Stimulated activated CD8-positive, alpha-beta memory T cell treated with anti-CD3 and anti-CD28 coated beads, Interleukin-4, amount 100 ng/mL, for 4 hours (primary cell): ENCODE results near the gene GPC5.

Experiments
- DNase-seq, 2 donors: peaks; one replicate each; pipeline ENCODE4 v3.0.0-alpha.2; 2020; ENCODE audit warnings: low read depth in 2 of 2, low spot score in 1 of 2

Gene GPC5

DNA sequence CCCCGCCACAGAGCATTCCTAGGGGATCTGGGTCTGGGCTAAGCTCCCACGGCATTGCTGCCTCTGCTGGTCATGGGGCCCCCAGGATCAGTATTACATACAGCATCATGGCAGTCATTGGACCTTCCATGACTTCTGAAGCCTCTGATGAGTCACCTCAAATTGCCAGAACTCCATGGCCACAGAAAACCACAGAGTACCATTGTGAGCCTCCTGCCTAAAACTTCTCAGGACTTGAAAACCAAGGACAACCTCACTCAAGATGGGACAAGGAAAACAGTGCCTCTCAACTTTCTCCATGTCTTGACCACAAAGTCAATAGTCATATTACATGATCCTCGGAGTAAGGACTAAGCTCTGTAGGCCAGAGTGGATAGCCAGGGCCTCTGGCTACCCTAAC is 306.0 kb downstream of the GPC5 start:
- DNase-seq, result no peak

DNA sequence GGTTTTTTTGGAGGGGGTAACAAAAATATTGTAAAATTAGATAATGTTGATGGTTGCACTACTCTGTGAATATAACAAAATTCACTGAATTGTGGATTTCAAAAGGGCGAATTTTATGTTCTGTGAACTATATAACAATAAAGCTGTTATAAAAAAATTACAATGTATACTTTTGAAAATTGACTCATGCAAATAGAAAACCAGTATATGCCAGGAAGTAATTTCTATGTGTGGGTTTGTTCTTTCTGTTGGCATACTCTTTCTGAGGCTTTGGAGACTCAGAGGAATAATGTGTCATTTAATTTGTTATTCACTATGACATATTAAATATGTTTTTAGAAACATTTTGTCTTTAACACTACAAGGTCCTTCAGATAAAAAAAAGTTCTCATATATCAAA is 310.1 kb downstream of the GPC5 start:
- no peak for DNase-seq

DNA sequence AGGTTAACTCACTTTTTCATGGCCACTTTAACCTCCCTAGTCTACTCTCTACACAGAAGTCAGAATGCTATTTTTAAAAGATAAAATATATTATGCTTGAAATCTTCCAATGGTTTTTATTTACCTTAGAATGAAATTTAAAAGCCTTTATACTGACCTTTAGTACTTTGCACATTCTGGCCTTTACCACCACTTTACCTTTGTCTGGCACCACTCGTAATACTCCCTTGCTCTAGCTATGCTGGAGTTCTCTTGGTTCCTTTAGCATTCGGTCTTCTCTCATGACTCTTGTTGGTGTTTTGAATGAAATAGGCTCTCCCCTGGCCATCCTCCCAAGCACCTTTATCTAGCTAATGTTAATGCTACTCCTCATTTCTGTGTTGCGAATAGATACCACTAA is 310.8 kb downstream of the GPC5 start:
- DNase-seq, result no peak

DNA sequence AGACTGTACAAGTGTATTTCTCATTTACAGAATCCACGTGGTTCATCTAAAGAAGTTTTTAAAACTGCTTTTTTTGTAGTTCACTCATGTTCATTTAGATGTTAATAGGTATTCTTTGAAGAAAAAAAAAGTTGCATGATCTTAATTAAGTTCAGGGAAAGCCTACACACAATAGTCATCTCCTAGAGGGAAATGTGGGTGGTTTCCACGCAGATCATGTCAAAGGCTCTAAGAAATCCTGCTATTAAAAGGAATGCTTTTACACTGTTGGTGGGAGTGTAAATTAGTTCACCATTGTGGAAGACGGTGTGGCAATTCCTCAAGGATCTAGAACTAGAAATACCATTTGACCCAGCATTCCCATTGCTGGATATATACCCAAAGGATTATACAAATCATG is 312.3 kb downstream of the GPC5 start:
- DNase-seq, result no peak

DNA sequence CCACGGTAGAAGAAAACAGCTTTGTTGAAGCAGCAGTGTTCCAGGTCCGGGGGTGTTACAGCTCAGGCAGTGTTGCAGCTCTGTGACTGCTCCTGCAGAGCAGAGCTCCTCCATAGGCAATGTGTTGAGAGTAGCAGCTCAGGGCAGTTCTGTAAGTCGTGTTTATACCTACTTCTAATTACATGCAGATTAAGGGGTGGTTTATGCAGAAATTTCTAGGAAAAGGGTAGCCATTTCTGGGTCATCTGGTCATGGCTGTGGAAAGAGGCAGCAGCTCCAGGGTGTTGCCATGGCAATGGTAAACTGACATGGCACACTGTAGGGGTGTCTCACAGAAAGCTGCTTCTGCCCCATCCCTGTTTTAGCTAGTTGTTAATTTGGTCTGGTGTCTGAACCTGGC is 316.4 kb downstream of the GPC5 start:
- no peak for DNase-seq

DNA sequence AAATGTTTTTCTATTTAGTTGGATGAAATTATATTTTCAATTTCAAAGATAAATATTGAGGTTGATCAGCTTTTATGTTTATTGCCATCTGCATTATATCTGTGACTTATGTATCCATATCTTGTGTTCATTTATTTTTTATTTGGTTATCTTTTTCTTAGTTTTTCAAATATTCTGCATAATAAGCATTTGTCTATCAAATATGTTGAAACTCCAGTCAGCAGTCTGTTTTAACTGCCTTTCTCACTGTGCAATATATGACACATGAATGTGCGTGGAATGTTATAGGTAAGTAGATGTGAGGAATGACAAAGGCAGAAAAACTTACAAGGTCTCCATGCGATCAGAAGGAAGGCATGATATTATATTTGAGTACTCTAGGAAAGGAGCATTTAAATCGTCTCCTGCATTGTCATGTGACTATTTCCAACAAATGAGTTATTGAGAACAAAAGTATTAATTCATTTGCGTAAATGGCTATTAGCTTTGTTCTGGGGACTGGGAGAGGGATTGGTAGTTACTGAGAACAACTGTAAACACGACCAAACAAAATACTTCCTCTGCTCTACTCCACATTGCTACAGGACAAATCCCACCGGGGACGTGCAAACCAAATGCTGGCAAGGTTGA is 318.1 kb downstream of the GPC5 start:
- no peak for DNase-seq

DNA sequence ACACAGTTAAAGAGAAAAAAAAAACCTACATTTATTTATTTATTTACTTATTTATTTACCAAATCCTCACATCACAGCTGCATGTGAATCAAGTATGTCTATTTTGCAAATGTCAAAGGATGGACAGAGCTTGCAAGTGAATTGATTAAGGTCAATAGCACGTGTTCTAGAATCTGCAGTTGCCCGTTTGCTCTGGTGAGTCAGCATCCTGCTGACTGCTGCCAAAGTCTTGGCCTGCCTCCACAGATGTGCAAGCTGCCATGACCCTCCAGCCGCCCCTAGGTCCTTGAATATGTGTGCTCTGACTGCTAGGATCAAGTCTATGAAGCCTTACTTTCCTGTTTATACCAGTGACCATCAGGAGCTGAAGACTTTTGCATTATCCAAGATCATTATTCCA is 320.6 kb downstream of the GPC5 start:
- DNase-seq, result no peak

DNA sequence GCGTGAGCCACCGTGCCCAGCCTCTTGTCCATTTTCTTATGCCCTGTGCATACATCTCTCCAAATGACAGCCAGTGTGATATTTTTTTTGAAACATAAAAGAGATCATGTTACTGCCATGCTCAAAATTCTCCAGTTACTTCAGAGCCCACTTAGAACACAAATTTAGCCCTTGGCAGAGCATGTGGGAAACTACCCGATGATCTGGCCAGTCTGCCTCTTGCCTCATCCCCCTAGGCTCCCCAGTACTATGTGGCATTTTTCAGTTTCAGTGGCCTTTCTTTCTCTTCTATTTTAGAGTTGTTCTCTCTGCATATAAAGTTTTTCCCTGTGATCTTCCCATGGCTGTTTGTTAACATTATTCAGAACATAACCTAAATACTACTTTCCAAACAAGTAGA is 323.0 kb downstream of the GPC5 start:
- DNase-seq, result no peak

DNA sequence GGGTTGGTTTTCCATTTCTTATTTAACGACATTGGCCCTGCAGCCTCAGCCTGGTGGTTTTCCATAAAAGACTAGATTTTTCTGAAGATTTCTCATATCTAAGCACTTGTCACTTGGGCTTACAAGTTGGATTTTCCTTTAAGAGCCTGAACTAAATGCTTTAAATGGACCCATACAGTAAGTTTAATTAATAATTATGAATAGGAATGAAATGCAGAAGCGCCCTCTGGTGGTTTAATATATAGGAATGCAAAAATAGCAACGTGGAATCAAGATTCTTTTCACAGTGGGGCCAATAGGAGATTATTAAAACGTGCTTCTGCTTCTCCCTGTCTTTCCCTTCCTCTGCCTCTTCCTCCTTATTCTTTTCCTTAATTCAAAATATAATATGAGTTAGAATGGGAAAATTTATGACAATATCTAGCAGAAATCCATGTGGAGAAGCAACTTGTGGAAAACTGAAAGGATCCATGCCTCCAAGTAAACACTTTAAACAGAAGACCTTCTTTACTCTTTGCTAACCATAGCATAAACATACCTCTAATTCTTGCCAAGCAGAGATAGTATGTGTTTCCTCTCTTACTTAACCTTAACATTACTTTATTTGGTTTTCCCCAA is 324.0 kb downstream of the GPC5 start:
- no peak for DNase-seq

DNA sequence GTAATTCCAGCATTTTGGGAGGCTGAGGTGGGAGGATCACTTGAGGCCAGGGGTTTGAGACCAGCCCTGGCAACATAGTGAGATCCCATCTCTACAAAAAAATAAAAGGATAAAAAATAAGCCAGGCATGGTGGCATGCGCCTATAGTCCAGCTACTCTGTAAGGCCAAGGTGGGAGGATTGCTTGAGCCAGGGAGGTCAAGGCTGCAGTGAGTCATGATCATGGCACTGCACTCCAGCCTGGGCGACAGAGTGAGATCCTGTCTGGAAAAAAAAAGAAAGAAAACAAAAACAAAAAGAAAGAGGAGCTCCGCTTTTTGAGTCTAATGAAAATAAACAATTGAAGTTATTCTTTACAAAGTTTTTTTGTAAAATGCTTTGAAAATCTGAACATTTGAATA is 326.2 kb downstream of the GPC5 start:
- no peak for DNase-seq

DNA sequence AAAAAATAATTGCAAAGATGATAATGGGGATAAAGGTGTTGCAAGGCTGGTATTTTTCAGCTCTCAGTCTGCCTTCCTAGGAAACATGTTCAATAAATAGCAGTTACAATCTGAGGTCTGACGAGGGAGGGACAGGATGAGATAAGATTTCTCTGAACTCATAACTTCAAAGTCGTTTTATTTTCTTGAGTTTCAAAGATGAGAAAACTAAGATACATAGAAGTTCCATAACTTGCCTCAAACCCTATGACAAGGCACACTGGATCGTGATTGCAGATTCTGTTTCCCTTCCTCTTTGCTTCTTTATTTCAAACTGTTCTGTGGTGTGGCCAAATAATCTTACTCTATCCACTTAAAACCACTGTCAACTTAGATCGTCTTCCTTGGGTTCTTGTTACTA is 327.2 kb downstream of the GPC5 start:
- DNase-seq, result no peak

DNA sequence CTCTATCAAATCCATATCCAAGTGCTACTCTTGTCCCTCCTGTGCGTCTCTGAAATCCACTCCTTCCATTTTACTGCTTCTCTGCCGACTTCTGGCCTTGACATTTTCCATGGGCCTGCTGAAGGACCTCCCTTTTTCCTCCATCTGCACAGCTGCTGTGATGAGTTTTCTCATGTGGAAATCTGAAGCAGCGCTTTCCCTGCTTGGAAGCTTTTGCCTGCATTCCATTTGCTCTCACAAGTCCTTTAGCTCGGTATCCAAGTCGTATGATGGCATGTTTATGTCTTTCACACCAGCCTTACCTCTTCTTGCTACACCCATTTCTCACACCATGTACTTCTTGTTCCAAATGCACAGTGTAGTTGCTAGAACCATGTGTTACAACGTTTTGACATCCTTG is 328.2 kb downstream of the GPC5 start:
- no peak for DNase-seq

DNA sequence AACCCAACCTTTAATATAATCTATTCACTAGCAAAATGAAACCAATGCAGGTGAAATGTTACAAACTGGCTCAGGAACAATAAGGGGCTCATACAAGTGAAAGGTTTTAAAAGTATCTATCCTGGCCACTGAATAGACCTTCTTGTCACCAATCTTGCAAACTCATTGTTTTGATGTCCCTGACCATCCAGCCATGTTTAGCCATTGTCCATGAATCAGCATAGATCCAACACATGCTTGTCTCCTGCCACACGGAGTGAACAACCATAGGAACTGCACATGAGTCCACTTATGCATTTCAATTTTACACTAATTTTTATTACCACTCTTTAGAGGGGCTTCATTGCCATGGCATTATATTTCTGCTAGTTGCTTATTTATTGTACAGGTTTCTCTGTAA is 331.4 kb downstream of the GPC5 start:
- DNase-seq, result no peak

DNA sequence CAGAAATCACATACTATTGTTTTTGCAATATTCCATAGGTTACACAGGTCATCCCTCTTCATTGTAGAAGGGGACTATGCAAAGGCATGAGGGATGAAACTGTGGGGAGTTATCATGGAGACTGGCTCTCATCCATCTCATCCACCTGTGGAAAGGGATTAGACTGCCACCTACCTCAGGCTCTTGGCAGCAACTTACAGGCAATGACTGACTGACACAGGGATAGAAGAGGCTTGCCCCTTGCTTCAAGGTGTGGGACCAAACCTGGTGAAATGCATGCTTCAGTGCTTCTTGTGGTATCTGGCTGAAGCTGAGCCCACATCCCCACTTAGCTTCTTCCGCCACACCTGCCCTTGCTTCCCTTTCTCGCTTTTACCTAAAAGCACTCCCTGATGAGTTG is 341.3 kb downstream of the GPC5 start:
- DNase-seq, result no peak

DNA sequence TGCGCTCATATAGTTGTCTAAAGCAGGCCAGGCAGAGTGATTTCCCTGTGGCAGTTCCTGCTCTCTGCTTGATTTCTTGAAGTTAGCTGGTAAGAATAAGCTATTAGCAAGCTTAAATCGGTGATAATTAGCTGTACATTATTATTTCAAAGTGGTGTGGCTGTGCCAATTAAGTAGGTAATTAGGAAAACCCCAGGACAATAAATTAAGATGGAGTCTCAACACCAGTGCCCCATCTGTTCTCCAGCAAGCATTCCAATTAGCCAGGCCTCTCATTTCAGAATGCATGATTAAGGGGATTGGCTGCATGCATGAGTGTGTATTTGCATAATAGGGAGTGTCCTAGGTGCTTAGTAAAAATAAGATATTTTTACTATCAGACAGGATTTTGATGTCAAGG is 342.3 kb downstream of the GPC5 start:
- no peak for DNase-seq

DNA sequence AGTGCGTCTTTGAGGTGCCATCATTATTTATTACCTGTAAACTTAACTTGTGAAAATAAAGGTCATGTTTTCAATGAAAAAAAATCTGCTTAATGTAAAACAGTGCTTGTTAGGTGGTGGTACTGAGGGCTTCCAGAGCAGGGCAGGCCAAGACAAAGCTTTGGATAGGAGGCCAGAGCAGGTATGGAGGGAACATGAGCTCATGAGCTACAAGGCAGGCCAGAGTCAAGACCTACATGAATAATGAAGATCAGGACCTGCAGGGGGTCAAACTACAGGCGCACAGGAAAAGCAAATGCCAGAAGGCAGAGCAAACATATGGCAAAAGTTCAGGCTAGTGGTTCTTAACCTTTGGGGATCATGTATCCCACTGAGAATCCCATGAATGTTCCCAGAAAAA is 343.5 kb downstream of the GPC5 start:
- DNase-seq, result no peak

DNA sequence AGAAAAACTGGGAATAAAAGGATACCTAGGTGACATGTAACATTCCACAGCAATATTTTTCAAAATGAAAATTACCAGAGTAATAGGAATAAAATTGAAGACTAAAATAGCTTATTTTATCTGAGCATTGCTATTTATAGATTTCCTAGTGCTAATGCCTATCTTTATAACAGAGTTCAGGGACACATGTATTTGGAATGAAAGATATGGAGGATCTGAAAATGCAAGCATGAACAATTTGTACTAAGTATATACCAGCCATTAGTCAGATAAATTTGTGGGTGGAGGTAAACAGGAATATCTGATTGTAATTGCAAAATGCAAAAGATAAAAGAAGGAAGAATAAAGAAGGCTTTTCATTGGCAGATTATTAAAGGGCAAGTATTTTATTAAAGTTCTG is 345.9 kb downstream of the GPC5 start:
- DNase-seq, result no peak

DNA sequence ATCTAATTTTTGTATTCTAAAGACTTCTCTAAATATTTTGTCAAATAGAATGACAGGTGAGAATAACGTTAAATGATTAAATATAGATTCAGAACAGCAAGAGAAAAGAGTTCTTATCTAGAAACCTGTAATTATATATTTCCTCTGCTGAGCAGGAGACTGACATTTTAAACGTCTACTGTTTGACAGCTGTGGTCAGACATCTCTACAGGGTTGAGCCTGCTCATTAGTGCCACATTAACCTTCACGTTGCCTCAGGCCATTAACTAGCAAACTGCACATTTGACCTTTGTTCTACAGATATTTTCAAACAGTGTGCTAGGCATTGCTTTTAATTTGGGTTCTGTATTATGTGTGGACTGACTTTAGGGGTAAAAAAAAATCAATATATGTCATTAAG is 347.5 kb downstream of the GPC5 start:
- DNase-seq, result no peak

DNA sequence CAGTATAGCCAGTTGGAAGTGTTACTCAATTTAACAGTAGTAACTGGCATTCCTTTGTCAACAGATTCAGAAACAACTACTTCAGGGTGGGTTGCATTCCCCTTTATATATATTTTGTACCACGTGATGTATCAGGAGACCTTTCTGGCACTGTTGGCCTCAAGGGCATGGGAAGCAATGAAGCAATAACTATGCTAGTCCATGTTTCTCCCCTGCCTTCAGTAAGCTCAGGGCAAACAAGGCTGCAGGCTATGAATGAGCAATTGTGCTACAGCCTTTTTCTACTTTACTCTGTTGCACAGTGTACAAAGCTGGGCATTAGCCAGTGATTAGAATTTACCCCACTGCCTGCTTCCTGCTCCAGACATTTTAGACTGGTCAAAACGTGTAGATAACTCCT is 348.8 kb downstream of the GPC5 start:
- DNase-seq, result no peak

DNA sequence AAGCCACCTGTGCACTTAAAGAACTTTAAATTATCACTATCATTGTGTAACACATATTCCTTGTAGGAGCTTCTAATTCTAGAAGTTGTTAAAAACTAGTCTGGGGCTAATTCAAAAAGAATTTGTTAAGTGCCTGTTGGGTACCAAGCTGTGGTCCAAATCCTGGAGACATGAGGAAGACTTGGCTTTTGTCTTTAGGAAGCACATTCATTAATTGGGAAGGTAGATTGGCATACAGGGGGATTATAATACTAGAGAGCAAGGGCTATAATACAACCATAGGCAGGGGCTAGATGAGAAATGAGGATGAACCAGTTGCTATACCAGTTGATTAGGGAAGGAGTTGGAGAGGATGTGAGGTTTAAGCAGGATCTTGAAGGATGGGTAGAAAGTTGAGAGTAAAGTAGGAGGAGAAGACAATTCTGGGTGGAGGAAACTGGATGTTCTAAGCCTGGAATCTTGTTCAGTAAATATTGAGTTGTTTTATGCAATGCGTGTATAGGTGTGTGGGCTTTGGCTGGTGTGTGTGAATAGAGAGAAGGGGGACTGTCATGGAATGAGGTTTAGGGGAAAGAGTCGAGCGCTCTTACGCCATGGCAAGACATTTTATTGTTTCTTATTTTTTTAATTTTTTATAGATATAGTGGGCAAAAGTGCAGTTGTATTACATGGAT is 350.1 kb downstream of the GPC5 start:
- no peak for DNase-seq

DNA sequence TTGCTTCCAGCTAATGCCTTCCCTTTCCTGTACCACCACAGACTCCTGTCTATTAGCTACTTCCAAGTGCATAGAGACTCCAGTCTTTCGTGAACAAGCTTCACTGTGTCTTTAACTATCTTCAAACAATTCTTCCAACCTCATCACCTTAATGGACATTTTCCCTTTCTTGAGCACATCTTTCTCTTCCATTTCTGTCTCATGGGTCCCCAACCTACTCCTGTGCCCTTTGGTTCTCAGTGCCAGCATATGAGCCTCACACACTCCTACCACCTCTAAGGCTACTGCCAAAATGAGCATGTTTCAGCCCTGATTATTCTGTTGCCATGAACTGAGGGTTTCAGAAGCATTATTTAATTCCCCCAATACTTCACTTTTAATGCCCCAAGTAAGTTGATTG is 360.3 kb downstream of the GPC5 start:
- DNase-seq, result no peak

DNA sequence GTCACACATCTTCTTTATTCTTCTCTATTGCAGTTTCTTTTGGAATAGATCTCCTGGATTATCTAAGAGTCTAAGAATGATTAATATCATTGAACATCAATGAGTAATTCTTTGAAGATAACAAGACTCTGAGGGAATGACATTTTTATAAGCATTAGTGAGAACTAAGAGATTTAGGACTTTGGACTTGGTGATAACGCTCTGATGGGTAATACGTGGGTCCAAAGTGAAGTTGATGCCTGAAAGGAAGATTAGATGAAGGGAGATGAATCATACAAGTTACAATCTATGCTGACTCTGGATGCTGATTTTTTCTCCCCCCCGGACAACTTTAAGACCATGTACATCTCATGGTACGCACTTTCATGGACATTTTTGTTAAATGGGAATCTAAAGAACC is 364.5 kb downstream of the GPC5 start:
- DNase-seq, result no peak

DNA sequence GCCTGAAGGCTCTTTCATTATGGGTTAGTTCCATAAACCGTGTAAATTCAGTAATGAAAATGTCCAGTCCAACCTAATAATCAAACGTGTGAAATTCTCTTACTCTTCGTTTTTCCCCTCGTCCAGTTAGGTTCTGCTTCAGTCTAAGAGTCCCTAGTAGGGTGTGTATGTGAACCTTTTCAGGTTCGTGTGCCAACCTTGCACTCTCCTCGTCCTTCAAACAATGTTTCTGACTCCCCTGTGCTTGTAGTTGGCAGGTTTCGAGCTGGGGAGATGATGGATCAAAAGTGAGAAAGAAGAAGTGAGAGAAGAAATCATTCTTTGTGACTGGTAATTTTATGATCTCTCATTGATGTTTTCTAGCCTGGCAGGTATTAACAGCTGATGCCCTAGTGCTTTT is 366.1 kb downstream of the GPC5 start:
- DNase-seq, result no peak
